SHP77 (cell line): ENCODE results near the gene PSMD5.

Experiments used
- DNase-seq, 2 experiments: peaks; one replicate each; lab custom pipeline; 2025; lab: John Stamatoyannopoulos, UW

The PSMD5 gene

GRCh38 chr9:120855827-120856670 lies 13.3 kb upstream of the PSMD5 start:
- DNase-seq = no peak

- no peak for DNase-seq
These were observed 12.0 kb upstream of the PSMD5 start for GRCh38 chr9:120854596-120855327.

- no peak for DNase-seq
These were observed 10.5 kb upstream of the PSMD5 start for GRCh38 chr9:120853198-120853597.

- no peak for DNase-seq
These were observed 9.7 kb upstream of the PSMD5 start for GRCh38 chr9:120852240-120853010.

- DNase-seq = no peak
These were observed 8.7 kb upstream of the PSMD5 start for GRCh38 chr9:120851449-120851848.

- no peak for DNase-seq
These were observed 7.6 kb upstream of the PSMD5 start for GRCh38 chr9:120850315-120850714.

- DNase-seq = no peak
These were observed 4.2 kb upstream of the PSMD5 start for GRCh38 chr9:120846906-120847305.

- no peak for DNase-seq
These were observed 3.6 kb upstream of the PSMD5 start for GRCh38 chr9:120846251-120846889.

GRCh38 chr9:120845255-120845654 lies 2.5 kb upstream of the PSMD5 start:
- DNase-seq = no peak

- DNase-seq = no peak
These were observed 615 bp downstream of the PSMD5 start for GRCh38 chr9:120841930-120842684.

GRCh38 chr9:120839146-120839545 lies 3.6 kb downstream of the PSMD5 start:
- DNase-seq = no peak

- no peak for DNase-seq
These were observed 4.8 kb downstream of the PSMD5 start for GRCh38 chr9:120837921-120838320.

- DNase-seq = no peak
These were observed 9.4 kb downstream of the PSMD5 start for GRCh38 chr9:120833325-120833724.

GRCh38 chr9:120832807-120833206 lies 9.9 kb downstream of the PSMD5 start:
- no peak for DNase-seq

GRCh38 chr9:120830865-120831264 lies 11.9 kb downstream of the PSMD5 start:
- DNase-seq = no peak

- DNase-seq = no peak
These were observed 12.6 kb downstream of the PSMD5 start for GRCh38 chr9:120830151-120830550.

GRCh38 chr9:120829650-120830049 lies 13.1 kb downstream of the PSMD5 start:
- no peak for DNase-seq

GRCh38 chr9:120820095-120820494 lies 22.6 kb downstream of the PSMD5 start:
- DNase-seq = no peak

- no peak for DNase-seq
These were observed 24.1 kb downstream of the PSMD5 start for GRCh38 chr9:120818595-120818994.

- no peak for DNase-seq
These were observed 27.6 kb downstream of the PSMD5 start for GRCh38 chr9:120815075-120815474.

GRCh38 chr9:120808931-120809330 lies 33.8 kb downstream of the PSMD5 start:
- no peak for DNase-seq
